Lower lobe of right lung (tissue), 2 donors: ENCODE data around the gene TMEM229B. TPM values are rescaled to one million over a fixed set of nuclear protein-coding genes. Genes with fewer than 3 reads are reported as not detected.
A peak's percentile ranks its signal among the peaks of the same experiment; 100 is the strongest.
"Not testable (repeated sequence)": the region's sequence is repeated elsewhere in the genome, so short reads cannot be mapped to it uniquely, and the experiment has no call there.

Experiments
- ATAC-seq, 2 donors: fragments of 200-7000 bp; cut with Tn5 transposase; one replicate each; pipeline ENCODE4 v1.9.1; 2020 to 2022; ENCODE audit warnings: mild to moderate bottlenecking in 2 of 2, moderate library complexity in 2 of 2
- DNase-seq: peaks from one replicate; pipeline ENCODE4 v3.0.0-alpha.2; 2020
- H3K27ac ChIP-seq: fragments of 200-600 bp; one replicate; pipeline ENCODE4 v1.8.0; 2022
- H3K27me3 ChIP-seq: fragments of 200-600 bp; one replicate; pipeline ENCODE4 v1.8.0; 2022; ENCODE audit warnings: low read depth
- H3K36me3 ChIP-seq: fragments of 200-600 bp; one replicate; pipeline ENCODE4 v1.8.0; 2022; ENCODE audit warnings: mild to moderate bottlenecking
- H3K4me1 ChIP-seq: fragments of 200-600 bp; one replicate; pipeline ENCODE4 v1.8.0; 2022
- H3K4me3 ChIP-seq: fragments of 200-600 bp; one replicate; pipeline ENCODE4 v1.8.0; 2022; ENCODE audit warnings: mild to moderate bottlenecking
- H3K9me3 ChIP-seq: fragments of 200-600 bp; one replicate; pipeline ENCODE4 v1.8.0; 2022
- intact Hi-C: fragments of 100-400 bp; cut with DNase I; formaldehyde crosslinking; loops from one replicate; pipeline ENCODE4 v1.11.0; 2022
- total RNA-seq: library from RNA; stranded (reverse); fragmentation: NEBNext Ultra II Directional; extraction: Animal tissue kit (Norgen Biotek cat#: 25700); gene quantifications from one replicate; pipeline ENCODE4 v1.2.1, GENCODE V29; 2021
- TF ChIP-seq, protein P1 (sequence below): fragments of 200-600 bp; IDR thresholded peaks from one replicate; pipeline ENCODE4 v1.8.0; 2022; ENCODE audit warnings: antibody characterized with exemption, mild to moderate bottlenecking
- donor health status: DM: no; HTN: yes; CAD: no; lungs with severe emphysema.

Gene TMEM229B
- total RNA-seq, 1 donor from 2014 or later, result 6.4 TPM

DNA sequence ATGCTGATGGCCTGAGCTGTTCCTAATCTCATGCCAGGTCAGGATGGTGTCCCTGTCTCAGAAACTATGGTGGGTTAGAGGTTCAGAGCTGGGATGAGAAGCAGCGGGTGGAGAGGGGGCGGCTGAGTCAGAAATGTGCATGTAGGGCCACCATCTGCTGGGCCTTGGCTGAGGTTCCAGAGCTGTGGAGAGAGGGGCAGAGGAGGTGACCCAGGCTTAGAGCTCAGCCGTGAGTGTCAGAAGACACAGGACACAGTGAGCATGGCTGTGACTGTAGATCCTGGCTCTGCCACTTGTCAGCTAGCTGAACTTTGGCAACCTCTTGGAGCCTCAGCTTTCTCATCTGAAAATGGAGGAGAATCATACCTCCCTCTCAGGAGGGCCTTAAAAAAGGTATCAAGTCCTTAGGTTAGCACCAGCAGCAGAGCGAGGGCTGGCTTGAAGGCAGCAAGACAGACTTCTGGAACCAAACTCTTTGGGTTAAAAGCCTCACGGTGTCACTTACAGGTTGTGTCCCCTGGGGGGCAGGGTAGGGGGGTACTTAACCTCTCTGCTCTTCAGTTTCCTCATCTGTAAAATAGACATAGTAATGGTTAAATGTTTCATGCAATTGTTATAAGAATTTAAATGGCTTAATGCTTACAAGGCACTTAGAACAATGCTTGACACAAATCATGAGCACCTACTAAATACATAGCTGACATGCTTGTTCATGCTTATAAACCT is 34.8 kb downstream of the TMEM229B start:
- H3K27ac ChIP-seq, result no peak overlapping the region
- TF ChIP-seq, protein P1, sequence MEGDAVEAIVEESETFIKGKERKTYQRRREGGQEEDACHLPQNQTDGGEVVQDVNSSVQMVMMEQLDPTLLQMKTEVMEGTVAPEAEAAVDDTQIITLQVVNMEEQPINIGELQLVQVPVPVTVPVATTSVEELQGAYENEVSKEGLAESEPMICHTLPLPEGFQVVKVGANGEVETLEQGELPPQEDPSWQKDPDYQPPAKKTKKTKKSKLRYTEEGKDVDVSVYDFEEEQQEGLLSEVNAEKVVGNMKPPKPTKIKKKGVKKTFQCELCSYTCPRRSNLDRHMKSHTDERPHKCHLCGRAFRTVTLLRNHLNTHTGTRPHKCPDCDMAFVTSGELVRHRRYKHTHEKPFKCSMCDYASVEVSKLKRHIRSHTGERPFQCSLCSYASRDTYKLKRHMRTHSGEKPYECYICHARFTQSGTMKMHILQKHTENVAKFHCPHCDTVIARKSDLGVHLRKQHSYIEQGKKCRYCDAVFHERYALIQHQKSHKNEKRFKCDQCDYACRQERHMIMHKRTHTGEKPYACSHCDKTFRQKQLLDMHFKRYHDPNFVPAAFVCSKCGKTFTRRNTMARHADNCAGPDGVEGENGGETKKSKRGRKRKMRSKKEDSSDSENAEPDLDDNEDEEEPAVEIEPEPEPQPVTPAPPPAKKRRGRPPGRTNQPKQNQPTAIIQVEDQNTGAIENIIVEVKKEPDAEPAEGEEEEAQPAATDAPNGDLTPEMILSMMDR, result no peak

DNA sequence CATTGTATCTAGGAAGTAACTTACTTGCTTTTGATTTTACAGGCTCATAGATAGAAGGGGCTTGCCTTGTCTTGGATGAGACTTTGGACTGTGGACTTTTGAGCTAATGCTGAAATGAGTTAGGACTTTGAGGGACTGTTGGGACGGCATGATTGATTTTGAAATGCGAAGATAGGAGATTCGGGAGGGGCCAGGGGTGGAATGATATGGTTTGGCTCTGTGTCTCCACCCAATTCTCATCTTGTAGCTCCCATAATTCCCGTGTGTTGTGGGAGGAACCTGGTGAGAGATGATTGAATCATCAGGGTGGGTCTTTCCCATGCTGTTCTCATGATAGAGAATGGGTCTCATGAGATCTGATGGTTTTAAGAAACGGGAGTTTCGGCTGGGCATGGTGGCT is 36.9 kb downstream of the TMEM229B start:
- DNase-seq, intact Hi-C loops, H3K36me3 ChIP-seq, H3K4me1 ChIP-seq, H3K27ac ChIP-seq, ATAC-seq, H3K9me3 ChIP-seq, H3K4me3 ChIP-seq, H3K27me3 ChIP-seq: not testable (repeated sequence)

More for the DNA sequence above, 34.8 kb downstream of the TMEM229B start:
- Histone ChIP-seq H3K9me3 (no peaks in the 10 kb centered on the region), H3K4me1 (no peaks in the 10 kb centered on the region), H3K27me3 (peaks cover 4% of the 10 kb centered on the region), H3K36me3 (no peaks in the 10 kb centered on the region), H3K4me3 (no peak overlapping the region)
- peak in 1 of 2 donors; percentile 16 for ATAC-seq
- DNase-seq, result no peak
- intact Hi-C loops, result no loop called here

DNA sequence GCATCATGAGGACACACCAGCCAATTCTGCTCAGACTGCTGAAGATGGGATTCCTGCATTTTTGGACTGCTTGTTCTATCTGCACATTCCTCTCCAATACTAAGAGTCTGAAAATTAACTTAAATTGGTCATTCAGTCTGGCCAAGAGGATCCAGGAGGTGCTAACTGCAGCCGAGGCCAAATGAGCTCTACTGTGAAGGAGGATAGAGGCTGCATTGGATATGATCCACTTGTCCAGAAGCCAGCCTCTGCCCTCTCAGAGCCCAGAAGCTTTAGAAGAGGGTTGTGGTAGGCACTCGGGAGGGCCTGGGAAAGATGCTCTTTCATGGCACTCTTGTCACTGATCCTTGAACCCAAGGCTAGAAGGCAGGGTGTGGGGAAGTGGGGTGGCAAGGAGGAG is 39.4 kb downstream of the TMEM229B start:
- H3K27me3 ChIP-seq, result no peaks in the 10 kb centered on the region
- TF ChIP-seq, protein P1, result no peak
- DNase-seq, result no peak
- ATAC-seq, result no peak
- H3K9me3 ChIP-seq, result no peaks in the 10 kb centered on the region
- intact Hi-C loops, result no loop called here
- no peak overlapping the region for H3K4me3 ChIP-seq
- no peak overlapping the region for H3K27ac ChIP-seq
- H3K36me3 ChIP-seq, result no peaks in the 10 kb centered on the region
- H3K4me1 ChIP-seq, result no peaks in the 10 kb centered on the region

DNA sequence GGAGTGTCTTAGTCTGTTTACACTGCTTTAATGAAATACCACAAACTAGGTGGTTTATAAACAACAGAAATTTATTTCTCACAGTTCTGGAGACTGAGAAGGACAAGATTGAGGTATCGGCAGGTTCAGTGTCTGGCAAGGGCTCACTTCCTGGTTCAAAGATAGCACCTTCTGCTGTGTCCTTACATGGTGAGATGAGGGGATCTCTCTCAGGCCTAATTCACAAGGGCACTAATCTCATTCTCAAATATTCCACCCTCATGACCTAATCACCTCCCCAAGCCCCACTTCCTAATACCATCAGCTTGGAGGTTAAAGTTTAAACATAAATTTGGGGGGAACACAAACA is 41.5 kb downstream of the TMEM229B start:
- intact Hi-C loops, result no loop called here
- TF ChIP-seq, protein P1, result no peak
- H3K27ac ChIP-seq, result no peak overlapping the region
- H3K9me3 ChIP-seq, result no peaks in the 10 kb centered on the region
- ATAC-seq (no peak), DNase-seq (no peak)
- no peaks in the 10 kb centered on the region for H3K4me1 ChIP-seq
- H3K27me3 ChIP-seq, result no peaks in the 10 kb centered on the region
- H3K36me3 ChIP-seq, result no peaks in the 10 kb centered on the region
- no peak overlapping the region for H3K4me3 ChIP-seq

DNA sequence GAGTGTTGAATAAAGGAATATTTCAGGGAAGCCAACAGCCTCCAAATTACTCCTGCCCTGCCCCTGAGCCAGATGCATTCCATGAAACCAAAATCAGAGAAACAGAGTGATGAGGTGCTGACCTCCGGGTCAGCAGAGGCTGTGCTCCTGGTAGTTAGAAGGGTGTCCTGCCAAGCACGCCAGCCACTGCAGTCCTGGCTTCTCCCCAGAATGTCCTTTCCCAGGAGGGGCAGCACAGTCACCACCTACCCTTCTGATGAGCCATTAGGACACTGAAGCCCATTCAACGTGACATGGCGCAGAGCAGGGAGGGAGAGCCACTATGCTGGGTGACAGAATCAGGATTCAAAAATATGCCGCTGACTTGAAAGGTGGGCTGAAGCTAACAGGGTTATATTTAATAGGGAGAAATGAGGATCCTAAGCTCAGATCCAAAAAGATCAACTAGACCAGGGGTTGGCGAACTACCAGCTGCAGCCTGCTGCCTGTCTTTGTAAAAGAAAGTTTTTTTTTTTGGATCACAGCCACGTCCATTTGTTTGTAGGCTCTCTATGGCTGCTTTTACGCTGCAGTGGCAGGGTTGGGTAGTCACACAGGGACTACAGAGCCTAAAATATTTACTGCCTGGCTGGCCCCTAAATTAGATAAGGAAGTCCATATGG is 42.0 kb downstream of the TMEM229B start:
- Histone ChIP-seq H3K9me3 (no peaks in the 10 kb centered on the region), H3K4me3 (no peak overlapping the region), H3K27me3 (no peaks in the 10 kb centered on the region), H3K27ac (no peak overlapping the region), H3K36me3 (no peaks in the 10 kb centered on the region), H3K4me1 (no peaks in the 10 kb centered on the region)
- ATAC-seq, result no peak
- DNase-seq, result no peak
- intact Hi-C loops, result no loop called here
- TF ChIP-seq, protein P1, result no peak

DNA sequence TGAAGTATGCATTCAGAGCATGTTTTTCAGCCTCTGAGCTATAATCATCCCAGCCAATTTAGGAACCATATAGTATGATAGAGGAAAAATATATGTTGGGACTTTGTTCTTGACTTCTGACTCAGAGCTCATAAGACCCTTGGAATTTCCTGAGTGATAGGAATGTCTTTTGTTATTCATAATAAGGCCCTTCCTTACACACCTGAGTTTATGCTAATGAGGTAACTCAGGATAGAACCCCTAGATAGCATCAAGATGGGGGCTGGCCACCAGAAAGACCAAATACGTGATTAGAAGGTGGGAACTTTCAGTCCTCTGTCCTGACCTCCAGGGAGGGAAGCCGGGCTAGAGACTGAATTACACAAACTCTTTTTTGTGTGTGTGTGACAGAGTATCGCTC is 44.1 kb downstream of the TMEM229B start:
- Histone ChIP-seq H3K4me1 (no peaks in the 10 kb centered on the region), H3K9me3 (no peaks in the 10 kb centered on the region), H3K27me3 (no peaks in the 10 kb centered on the region), H3K36me3 (no peaks in the 10 kb centered on the region), H3K27ac (no peak overlapping the region), H3K4me3 (no peak overlapping the region)
- TF ChIP-seq, protein P1, result no peak
- intact Hi-C loops, result no loop called here
- ATAC-seq (no peak), DNase-seq (no peak)
